RPMI7951 (cell line): ENCODE measurements around the gene ARL10. TPM values are rescaled to one million over a fixed set of nuclear protein-coding genes. Genes with fewer than 3 reads are reported as not detected.

ENCODE experiments used
- total RNA-seq: library from RNA; depleted of rRNA; stranded (reverse); fragments of >200 nt; shearing (Covaris generic); gene quantifications from 2 replicates; pipeline ENCODE4 v1.2.3, GENCODE V29; 2014; rRNA removed

Gene ARL10
- total RNA-seq, 1 experiment from 2014 or later, result 1.4 TPM

Other genes starting within 250 kb of the ARL10 start
- 5.2 and 6.4 TPM in 2 replicates for gene SIMC1, start 127.1 kb upstream of the ARL10 start, total RNA-seq
- 61.0 and 64.9 TPM in 2 replicates for gene KIAA1191, start 3.7 kb upstream of the ARL10 start, total RNA-seq
- 27.8 and 28.1 TPM in 2 replicates for gene NOP16, start 23.1 kb downstream of the ARL10 start, total RNA-seq
- 78.5 and 108 TPM in 2 replicates for gene HIGD2A, start 23.3 kb downstream of the ARL10 start, total RNA-seq
- gene CLTB, start 51.1 kb downstream of the ARL10 start, total RNA-seq, result 70.2 and 92.2 TPM in 2 replicates
- gene FAF2, start 82.9 kb downstream of the ARL10 start, total RNA-seq, result 27.2 and 32.1 TPM in 2 replicates
- gene RNF44, start 171.9 kb downstream of the ARL10 start, total RNA-seq, result 1.6 and 2.5 TPM in 2 replicates
- gene CDHR2, start 183.9 kb downstream of the ARL10 start, total RNA-seq, result not detected in 2 replicates
- gene GPRIN1, start 244.7 kb downstream of the ARL10 start, total RNA-seq, result 4.9 and 6.2 TPM in 2 replicates